ENCODE measurements around the gene CR1L.

The CR1L gene

DNA sequence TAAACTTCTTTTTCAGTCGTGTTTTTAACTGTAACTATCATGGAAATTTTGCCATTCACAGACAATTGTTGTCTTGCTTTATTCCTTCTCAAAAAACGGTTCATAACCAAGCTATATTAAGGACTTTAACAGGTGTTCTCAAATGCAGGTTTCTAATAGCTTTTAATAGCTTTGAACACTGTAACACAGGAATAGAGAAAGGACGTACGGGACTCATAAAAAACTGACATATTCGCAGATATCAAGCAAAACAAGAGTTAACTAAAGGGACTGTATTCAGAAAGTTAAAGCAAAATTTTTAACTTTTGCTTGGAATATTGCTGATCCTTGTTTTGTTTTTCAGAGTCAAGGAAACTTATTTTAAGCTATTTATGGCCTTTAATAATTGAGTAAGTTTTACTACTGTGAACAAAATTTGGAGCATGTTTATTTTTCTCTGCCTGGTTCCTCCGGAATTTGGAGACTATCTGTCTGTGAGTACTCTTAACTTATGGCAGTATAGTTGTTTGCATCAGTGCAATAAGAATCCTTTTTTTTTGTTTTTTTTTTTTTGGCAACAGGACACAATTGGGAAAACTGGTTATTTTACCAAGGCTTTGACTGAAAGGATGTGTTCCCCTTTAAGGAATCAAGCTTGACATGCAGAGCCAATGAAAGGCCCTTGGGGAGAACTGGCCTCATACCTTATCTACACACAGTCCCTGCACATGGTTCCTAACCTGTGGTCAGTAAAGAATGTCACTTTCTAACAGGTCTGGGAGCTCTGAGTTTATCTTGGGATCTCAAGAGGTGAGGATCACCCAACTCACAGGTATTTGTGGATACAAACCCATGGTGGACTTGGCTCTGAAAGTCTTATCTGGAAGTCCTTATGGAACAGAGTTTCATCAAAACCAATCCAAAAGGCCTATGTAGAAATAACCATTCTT, 101.2 kb downstream of the CR1L start:
- DNase-seq (ENCODE audit: low read depth in 2 of 2): no peak
- no peak overlapping the region for H3K4me3 ChIP-seq (replicated peaks in 1 of 2; ENCODE audit: low read depth in 2 of 2, low read length in 2 of 2)
- TF ChIP-seq, protein P1, sequence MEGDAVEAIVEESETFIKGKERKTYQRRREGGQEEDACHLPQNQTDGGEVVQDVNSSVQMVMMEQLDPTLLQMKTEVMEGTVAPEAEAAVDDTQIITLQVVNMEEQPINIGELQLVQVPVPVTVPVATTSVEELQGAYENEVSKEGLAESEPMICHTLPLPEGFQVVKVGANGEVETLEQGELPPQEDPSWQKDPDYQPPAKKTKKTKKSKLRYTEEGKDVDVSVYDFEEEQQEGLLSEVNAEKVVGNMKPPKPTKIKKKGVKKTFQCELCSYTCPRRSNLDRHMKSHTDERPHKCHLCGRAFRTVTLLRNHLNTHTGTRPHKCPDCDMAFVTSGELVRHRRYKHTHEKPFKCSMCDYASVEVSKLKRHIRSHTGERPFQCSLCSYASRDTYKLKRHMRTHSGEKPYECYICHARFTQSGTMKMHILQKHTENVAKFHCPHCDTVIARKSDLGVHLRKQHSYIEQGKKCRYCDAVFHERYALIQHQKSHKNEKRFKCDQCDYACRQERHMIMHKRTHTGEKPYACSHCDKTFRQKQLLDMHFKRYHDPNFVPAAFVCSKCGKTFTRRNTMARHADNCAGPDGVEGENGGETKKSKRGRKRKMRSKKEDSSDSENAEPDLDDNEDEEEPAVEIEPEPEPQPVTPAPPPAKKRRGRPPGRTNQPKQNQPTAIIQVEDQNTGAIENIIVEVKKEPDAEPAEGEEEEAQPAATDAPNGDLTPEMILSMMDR (IDR thresholded peaks at IDR 0.05; ENCODE audit: low read depth, low read length): no peak

DNA sequence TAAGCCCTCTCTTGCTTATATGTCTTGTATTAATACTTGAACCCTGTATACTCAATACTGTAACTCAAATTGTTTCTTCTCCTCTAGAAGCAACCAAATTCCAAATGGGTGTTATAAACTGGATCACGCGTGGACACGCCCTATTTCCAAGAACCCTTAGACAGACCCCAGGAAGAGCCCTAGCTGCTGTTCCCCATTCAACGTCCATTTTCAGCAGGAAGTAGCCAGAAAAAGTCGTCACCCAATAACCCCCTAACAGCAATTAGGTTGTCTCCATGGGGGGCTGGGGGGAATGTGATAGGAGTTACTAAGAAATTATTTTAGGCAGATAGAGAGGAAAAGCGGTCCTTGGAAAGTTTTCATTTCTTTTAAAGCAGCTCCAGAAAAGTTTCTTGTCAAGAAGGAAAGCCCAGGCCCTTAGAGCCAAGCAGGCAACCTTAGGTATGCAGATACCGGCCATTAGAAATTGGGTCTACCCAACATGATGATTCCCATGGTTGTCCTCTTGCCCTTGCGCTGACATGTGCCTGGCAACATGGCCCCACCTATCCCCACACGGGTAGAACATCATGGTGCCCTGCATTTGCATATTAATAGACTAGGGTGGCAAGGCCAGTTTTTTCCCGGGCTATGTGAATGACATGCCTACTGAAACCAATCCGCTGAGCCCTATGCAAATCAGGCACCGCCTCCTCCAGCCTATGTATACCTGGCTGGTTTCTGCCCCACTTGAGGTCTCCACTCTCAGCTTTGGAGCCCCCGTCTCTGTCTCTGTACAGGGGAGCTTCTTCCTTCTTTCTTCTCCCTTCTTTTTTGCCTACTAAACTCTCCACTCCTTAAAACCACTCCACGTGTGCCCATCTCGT, 102.9 kb downstream of the CR1L start:
- no peak for DNase-seq (ENCODE audit: low read depth in 2 of 2)
- TF ChIP-seq, protein P1 (IDR thresholded peaks at IDR 0.05; ENCODE audit: low read depth, low read length): no peak
- no peak overlapping the region for H3K4me3 ChIP-seq (replicated peaks in 1 of 2; ENCODE audit: low read depth in 2 of 2, low read length in 2 of 2)

DNA sequence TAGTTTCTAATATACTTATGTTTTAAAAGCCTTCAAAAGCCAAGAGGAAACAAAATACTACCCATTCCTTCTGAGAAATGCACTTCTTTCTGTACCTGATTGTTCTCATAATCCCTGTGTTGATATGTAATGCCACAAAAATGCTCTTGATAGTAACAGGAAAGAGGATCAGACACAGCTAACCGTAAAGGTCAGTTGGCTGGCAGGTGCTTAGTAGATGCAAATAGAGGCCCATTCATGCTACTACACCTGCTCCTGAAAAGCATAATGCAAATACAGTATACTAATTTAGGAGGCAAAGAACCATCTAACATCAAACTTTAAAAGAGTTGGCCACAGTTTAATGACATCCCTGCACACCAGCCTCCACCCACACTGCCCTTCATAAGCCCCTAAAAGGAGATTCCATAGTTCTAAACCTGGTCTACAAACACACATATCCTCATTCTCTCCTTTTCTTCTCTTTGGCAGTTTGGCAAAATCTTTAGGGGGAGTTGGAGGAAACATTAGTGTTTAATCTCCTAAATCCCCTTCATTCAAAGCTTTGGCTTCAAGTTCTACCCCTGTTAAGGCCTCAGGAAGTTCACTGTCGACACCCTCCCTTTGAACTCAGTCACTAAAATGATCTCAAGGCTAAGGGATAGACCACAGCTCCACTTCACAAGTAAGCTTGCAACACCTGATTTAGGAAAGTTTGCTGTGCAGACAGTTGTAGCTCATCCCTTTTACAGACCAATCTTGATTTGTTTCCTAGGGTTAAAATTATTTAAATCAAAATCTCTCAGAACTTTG, 104.0 kb downstream of the CR1L start:
- TF ChIP-seq, protein P1 (IDR thresholded peaks at IDR 0.05; ENCODE audit: low read depth, low read length): no peak
- DNase-seq (ENCODE audit: low read depth in 2 of 2): no peak
- H3K4me3 ChIP-seq (replicated peaks in 1 of 2; ENCODE audit: low read depth in 2 of 2, low read length in 2 of 2): no peak overlapping the region

DNA sequence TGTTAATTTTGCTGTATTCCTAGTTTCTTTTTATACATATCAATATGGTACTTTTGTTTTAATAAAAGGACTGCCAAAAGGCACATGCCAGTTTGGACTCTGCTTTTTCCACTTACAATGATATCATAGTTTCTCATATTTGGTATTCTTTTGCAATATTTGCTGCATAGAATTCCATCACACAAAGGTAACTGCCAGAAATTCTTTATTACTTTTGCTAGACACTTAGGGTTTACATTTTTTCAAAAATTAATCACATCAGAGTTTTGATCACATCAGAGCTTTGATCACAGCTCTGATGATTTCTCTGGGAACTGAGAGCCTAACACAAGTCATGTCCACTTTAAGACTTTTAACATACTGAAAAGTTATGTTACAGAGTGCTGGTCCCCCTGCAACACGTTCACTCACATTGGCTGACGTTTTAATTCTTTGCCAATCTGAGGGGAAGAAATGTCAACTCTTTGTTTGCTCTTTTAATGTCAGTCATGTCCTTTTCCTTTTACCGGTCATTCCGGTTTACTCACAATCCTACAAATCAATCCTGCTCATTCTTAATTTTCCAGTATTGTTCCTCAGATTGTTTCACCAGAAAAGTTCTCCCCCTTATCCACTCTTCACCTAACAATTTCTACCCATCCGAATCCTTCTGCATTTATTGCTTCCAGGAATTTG, 105.8 kb downstream of the CR1L start:
- DNase-seq (ENCODE audit: low read depth in 2 of 2): peak in 1 of 2 donors; percentile 7
- no peak overlapping the region for H3K4me3 ChIP-seq (replicated peaks in 1 of 2; ENCODE audit: low read depth in 2 of 2, low read length in 2 of 2)
- TF ChIP-seq, protein P1 (IDR thresholded peaks at IDR 0.05; ENCODE audit: low read depth, low read length): no peak

DNA sequence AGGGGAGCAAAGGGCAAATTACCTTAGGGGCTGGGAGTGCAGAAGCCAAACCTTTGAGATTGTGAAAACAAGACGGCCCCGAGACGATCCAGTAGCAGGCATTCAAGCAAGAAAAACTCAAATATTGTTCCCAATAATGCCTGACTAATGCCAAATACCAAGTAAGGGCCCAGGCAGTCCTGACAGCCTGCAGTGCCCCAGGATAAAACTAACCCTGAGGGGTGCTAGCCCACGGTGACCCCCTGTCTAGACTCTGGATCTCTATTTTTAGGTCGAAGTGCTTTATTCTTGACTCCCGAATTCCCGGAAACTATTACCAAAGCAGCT, 106.5 kb downstream of the CR1L start:
- peak in 1 of 2 donors; percentile 6 for DNase-seq (ENCODE audit: low read depth in 2 of 2)
- peak overlapping the region; percentile 94 to 95 for H3K4me3 ChIP-seq (replicated peaks in 1 of 2; ENCODE audit: low read depth in 2 of 2, low read length in 2 of 2)

DNA sequence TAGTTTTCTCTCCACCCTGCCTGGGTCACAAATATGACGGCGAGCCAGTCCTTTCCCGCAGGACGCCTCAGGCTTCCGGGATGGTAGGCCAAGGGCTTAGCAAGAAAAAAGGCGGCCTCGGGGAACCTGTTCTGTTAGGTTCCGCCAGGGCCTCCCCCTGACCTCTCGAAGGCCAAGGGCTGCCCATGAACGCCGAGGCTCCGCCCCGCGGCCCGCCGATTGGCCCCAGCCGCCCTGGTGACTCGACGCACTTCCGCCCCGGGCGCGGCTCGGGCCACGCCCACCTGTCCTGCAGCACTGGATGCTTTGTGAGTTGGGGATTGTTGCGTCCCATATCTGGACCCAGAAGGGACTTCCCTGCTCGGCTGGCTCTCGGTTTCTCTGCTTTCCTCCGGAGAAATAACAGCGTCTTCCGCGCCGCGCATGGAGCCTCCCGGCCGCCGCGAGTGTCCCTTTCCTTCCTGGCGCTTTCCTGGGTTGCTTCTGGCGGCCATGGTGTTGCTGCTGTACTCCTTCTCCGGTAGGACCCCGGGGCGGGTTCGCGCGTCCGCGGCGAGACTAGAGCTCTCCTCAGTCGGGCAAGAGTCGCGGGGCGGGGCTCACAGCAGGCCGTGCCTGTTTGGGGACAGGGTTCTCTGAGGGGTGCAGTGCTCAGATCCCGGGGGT, 107.0 kb downstream of the CR1L start, which contains the start of gene CD46:
Gene CD46 (plus strand): TSS at position 265 of the 666 bp plus-strand sequence. CDS start 159 bp downstream, at position 424.
- TF ChIP-seq, protein P1 (IDR thresholded peaks at IDR 0.05; ENCODE audit: low read depth, low read length): no peak

More for the DNA sequence above, 107.0 kb downstream of the CR1L start, which contains the start of gene CD46:
- peak within 1 kb of the TSS; percentile 94 to 95 for H3K4me3 ChIP-seq (replicated peaks in 1 of 2; ENCODE audit: low read depth in 2 of 2, low read length in 2 of 2)
- peak; percentile 91 to 94 for DNase-seq (ENCODE audit: low read depth in 2 of 2)
